Hematopoietic multipotent progenitor cell treated with erythropoietin and hydrocortisone succinate and interleukin-3 and kit ligand, for 17 days (in vitro differentiated cells): ENCODE results near the gene PHACTR1.
"Not testable (repeated sequence)": the region's sequence is repeated elsewhere in the genome, so short reads cannot be mapped to it uniquely, and the experiment has no call there.

ENCODE experiments used
- DNase-seq: peaks from one replicate; pipeline ENCODE4 v3.0.0-alpha.2; 2015; ENCODE audit warnings: low spot score

Gene PHACTR1

GRCh38 chr6:12903246-12903645, 186.7 kb downstream of the PHACTR1 start:
- DNase-seq, result no peak

GRCh38 chr6:12909833-12910232, 193.3 kb downstream of the PHACTR1 start:
- DNase-seq, result no peak

GRCh38 chr6:12911427-12911826, 194.9 kb downstream of the PHACTR1 start:
- no peak for DNase-seq

GRCh38 chr6:12913201-12913600, 196.6 kb downstream of the PHACTR1 start:
- DNase-seq, result no peak

- DNase-seq, result no peak
Measured at GRCh38 chr6:12916006-12916405, 199.4 kb downstream of the PHACTR1 start.

- DNase-seq, result no peak
Measured at GRCh38 chr6:12916420-12917136, 200.0 kb downstream of the PHACTR1 start.

GRCh38 chr6:12921467-12921866, 204.9 kb downstream of the PHACTR1 start:
- DNase-seq, result no peak

- no peak for DNase-seq
Measured at GRCh38 chr6:12923644-12924235, 207.2 kb downstream of the PHACTR1 start.

- DNase-seq, result no peak
Measured at GRCh38 chr6:12924911-12925310, 208.3 kb downstream of the PHACTR1 start.

- DNase-seq, result no peak
Measured at GRCh38 chr6:12927746-12928145, 211.2 kb downstream of the PHACTR1 start.

- DNase-seq, result no peak
Measured at GRCh38 chr6:12929678-12930077, 213.1 kb downstream of the PHACTR1 start.

GRCh38 chr6:12931639-12932038, 215.1 kb downstream of the PHACTR1 start:
- no peak for DNase-seq

GRCh38 chr6:12935637-12936036, 219.1 kb downstream of the PHACTR1 start:
- DNase-seq, result no peak

GRCh38 chr6:12937971-12938370, 221.4 kb downstream of the PHACTR1 start:
- DNase-seq, result no peak

- DNase-seq, result no peak
Measured at GRCh38 chr6:12939314-12939713, 222.7 kb downstream of the PHACTR1 start.

- DNase-seq, result no peak
Measured at GRCh38 chr6:12941422-12941821, 224.9 kb downstream of the PHACTR1 start.

- DNase-seq, result no peak
Measured at GRCh38 chr6:12943549-12943948, 227.0 kb downstream of the PHACTR1 start.

GRCh38 chr6:12944001-12944400, 227.4 kb downstream of the PHACTR1 start:
- no peak for DNase-seq

- not testable (repeated sequence) for DNase-seq
Measured at GRCh38 chr6:12944528-12944927, 228.0 kb downstream of the PHACTR1 start.

GRCh38 chr6:12947151-12947871, 230.7 kb downstream of the PHACTR1 start:
- DNase-seq, result no peak

- DNase-seq, result no peak
Measured at GRCh38 chr6:12947967-12948366, 231.4 kb downstream of the PHACTR1 start.

- no peak for DNase-seq
Measured at GRCh38 chr6:12950976-12951375, 234.4 kb downstream of the PHACTR1 start.

GRCh38 chr6:12951415-12951814, 234.8 kb downstream of the PHACTR1 start:
- no peak for DNase-seq
